GM23248 (cell line): ENCODE data around the gene SP110. TPM values are rescaled to one million over a fixed set of nuclear protein-coding genes. Genes with fewer than 3 reads are reported as not detected.

Experiments
- DNase-seq: peaks from one replicate; pipeline ENCODE4 v3.0.0-alpha.2; 2015
- H2AFZ ChIP-seq: fragments of 200-600 bp; sonication (generic); 2 replicates; pipeline ENCODE4 v1.6.1; 2016; ENCODE audit warnings: antibody characterized with exemption
- H3F3A ChIP-seq: fragments of 200-600 bp; sonication (generic); 2 replicates; pipeline ENCODE4 v1.6.1; 2016; ENCODE audit warnings: mild to moderate bottlenecking, antibody characterized with exemption, mixed run types; ENCODE audit not compliant: insufficient read depth
- H3K27ac ChIP-seq: fragments of 200-600 bp; sonication (generic); 2 replicates; pipeline ENCODE4 v1.5.1; 2016; ENCODE audit warnings: mild to moderate bottlenecking
- H3K27me3 ChIP-seq: fragments of 200-600 bp; sonication (generic); replicated peaks from 2 replicates; pipeline ENCODE4 v1.6.1; 2016; ENCODE audit warnings: mild to moderate bottlenecking; ENCODE audit not compliant: insufficient read depth
- H3K36me3 ChIP-seq: fragments of 200-600 bp; sonication (generic); 2 replicates; pipeline ENCODE4 v1.6.1; 2016; ENCODE audit warnings: low read depth, mild to moderate bottlenecking
- H3K4me1 ChIP-seq: fragments of 200-600 bp; sonication (generic); 2 replicates; pipeline ENCODE4 v1.6.1; 2016; ENCODE audit warnings: mild to moderate bottlenecking; ENCODE audit not compliant: insufficient read depth
- H3K4me2 ChIP-seq: fragments of 200-600 bp; sonication (generic); one replicate; pipeline ENCODE4 v1.6.1; 2016; ENCODE audit warnings: mild to moderate bottlenecking; ENCODE audit not compliant: unreplicated experiment
- H3K4me3 ChIP-seq: fragments of 200-600 bp; sonication (generic); 2 replicates; pipeline ENCODE4 v1.5.1; 2016; ENCODE audit warnings: mild to moderate bottlenecking
- H3K79me2 ChIP-seq: fragments of 200-600 bp; sonication (generic); 2 replicates; pipeline ENCODE4 v1.6.1; 2016; ENCODE audit warnings: mild to moderate bottlenecking; ENCODE audit not compliant: insufficient read depth
- H3K9ac ChIP-seq: fragments of 200-600 bp; sonication (generic); 2 replicates; pipeline ENCODE4 v1.6.1; 2016; ENCODE audit warnings: mild to moderate bottlenecking
- H3K9me2 ChIP-seq: fragments of 200-600 bp; sonication (generic); 2 replicates; pipeline ENCODE4 v1.6.1; 2016; ENCODE audit warnings: mixed run types, mild to moderate bottlenecking, moderate library complexity; ENCODE audit not compliant: insufficient read depth
- H3K9me3 ChIP-seq: fragments of 200-600 bp; sonication (generic); one replicate; pipeline ENCODE4 v1.6.1; 2017; ENCODE audit warnings: low read depth
- H4K20me1 ChIP-seq: fragments of 200-600 bp; sonication (generic); 2 replicates; pipeline ENCODE4 v1.6.0; 2016; ENCODE audit not compliant: insufficient read depth
- EZH2 ChIP-seq: fragments of 200-600 bp; sonication (generic); IDR thresholded peaks from 2 replicates; pipeline ENCODE4 v1.6.1; 2018; ENCODE audit warnings: antibody characterized with exemption, mild to moderate bottlenecking; ENCODE audit not compliant: insufficient read depth, poor library complexity, severe bottlenecking
- EZH2phosphoT487 ChIP-seq: fragments of 200-600 bp; sonication (generic); IDR thresholded peaks from 2 replicates; pipeline ENCODE4 v1.6.1; 2018; ENCODE audit warnings: antibody characterized with exemption, moderate library complexity, mild to moderate bottlenecking, low read depth; ENCODE audit not compliant: insufficient read depth
- WGBS, 2 experiments: methylation state at CpG; one replicate each; pipeline ENCODE4 v1.1.6; 2015 to 2017; ENCODE audit warnings: low lambda C conversion rate in 2 of 2, low coverage in 1 of 2; ENCODE audit errors: missing lambda C conversion rate in 2 of 2; 5-methylcytosine and 5-hydroxymethylcytosine counted together
- in situ Hi-C: fragments of 300-500 bp; cut with MboI; formaldehyde crosslinking; loops from 2 replicates; pipeline ENCODE4 v1.15.0; 2020
- polyA plus RNA-seq: library from polyadenylated mRNA; unstranded; fragments of >200 nt; fragmentation: Nextera tagmentation; extraction: Ambion mirVana; gene quantifications from 2 replicates; pipeline ENCODE4 v1.2.1, GENCODE V29; 2016
- total RNA-seq: library from RNA; depleted of rRNA; stranded (reverse); fragments of >200 nt; shearing (Covaris generic); gene quantifications from 2 replicates; pipeline ENCODE4 v1.2.3, GENCODE V29; 2014

The SP110 gene
- total and polyA plus RNA-seq, 2 experiments from 2014 or later: 13.4 to 24.3 TPM

GRCh38 chr2:230203110-230203676 lies 16.6 kb downstream of the SP110 start:
- H4K20me1 ChIP-seq: no peaks in the 10 kb centered on the region
- no peak overlapping the region for H3K27ac ChIP-seq
- no peak overlapping the region for H3K4me3 ChIP-seq
- TF ChIP-seq EZH2phosphoT487 (no peak), EZH2 (no peak)
- H3K4me2 ChIP-seq: no peak overlapping the region
- H3K36me3 ChIP-seq: peaks cover 14% of the 10 kb centered on the region
- no peak overlapping the region for H3K9ac ChIP-seq
- H3K79me2 ChIP-seq: no peaks in the 10 kb centered on the region
- in situ Hi-C loops: no loop called here
- no peak for DNase-seq
- H2AFZ ChIP-seq: no peak overlapping the region
- no peaks in the 10 kb centered on the region for H3K9me3 ChIP-seq
- no peaks in the 10 kb centered on the region for H3K4me1 ChIP-seq
- H3F3A ChIP-seq: no peaks in the 10 kb centered on the region
- no peaks in the 10 kb centered on the region for H3K9me2 ChIP-seq
- WGBS, 2 experiments: 92 to 93% methylated on average over 15 of the region's 15 CpGs
- no peaks in the 10 kb centered on the region for H3K27me3 ChIP-seq

GRCh38 chr2:230202430-230203109 lies 17.2 kb downstream of the SP110 start:
- TF ChIP-seq EZH2phosphoT487: no peak
- TF ChIP-seq EZH2: no peak
- Histone ChIP-seq H3K9me2 (no peaks in the 10 kb centered on the region), H3K27ac (no peak overlapping the region), H3K4me2 (no peak overlapping the region), H3F3A (no peaks in the 10 kb centered on the region), H3K9ac (no peak overlapping the region), H3K27me3 (no peaks in the 10 kb centered on the region), H2AFZ (no peak overlapping the region), H3K79me2 (no peaks in the 10 kb centered on the region), H3K4me1 (no peaks in the 10 kb centered on the region), H3K4me3 (no peak overlapping the region), H3K9me3 (no peaks in the 10 kb centered on the region), H3K36me3 (peaks cover 14% of the 10 kb centered on the region), H4K20me1 (no peaks in the 10 kb centered on the region)
- 85 to 89% methylated on average over 10 of the region's 10 CpGs for WGBS, 2 experiments
- DNase-seq: no peak
- in situ Hi-C loops: no loop called here

DNA sequence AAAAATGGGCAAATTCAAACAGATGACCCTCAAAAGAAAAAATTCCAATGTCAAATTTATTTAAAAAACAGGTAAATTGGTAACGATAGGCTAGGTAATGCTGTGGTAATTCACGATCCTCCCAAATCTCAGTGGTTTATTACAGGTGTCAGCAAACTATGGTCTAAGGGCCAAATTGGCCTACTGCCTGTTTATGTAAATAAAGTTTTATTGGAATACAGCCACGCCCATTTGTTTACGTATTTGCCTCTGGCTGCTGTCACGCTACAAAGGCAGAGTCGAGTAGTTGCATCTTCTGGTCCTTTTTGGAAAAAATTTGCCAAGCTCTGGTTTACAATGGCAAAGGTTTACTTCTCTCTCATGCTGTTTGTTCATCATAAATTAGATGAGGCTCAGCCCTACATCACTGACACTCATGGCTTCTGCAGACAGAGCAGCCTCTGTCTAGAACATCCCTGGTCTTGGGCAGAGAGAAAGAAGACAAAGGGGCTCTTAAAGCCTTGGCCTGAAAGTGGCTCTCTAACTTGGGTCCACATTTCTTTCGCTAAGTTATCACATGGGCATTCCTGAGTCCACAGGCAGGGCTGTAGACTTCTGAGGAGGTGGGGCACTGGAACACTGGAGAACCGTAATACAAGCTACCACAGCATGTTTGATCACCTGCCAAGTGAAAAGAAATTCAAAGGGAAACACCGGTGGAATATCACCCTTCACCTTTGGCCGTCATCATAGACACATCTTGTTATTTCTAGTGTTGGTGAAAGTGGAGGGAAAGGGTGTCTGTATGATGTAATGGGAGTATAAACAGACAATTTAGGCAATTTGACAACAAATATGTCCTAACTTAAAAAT lies 34.8 kb downstream of the SP110 start:
- H3K36me3 ChIP-seq: no peaks in the 10 kb centered on the region
- H3K27me3 ChIP-seq: no peaks in the 10 kb centered on the region
- H3K9me3 ChIP-seq: no peaks in the 10 kb centered on the region
- no peak overlapping the region for H3K9ac ChIP-seq
- H4K20me1 ChIP-seq: no peaks in the 10 kb centered on the region
- no peak for TF ChIP-seq EZH2phosphoT487
- TF ChIP-seq EZH2: no peak
- in situ Hi-C loops: no loop called here
- H2AFZ ChIP-seq: no peak overlapping the region
- H3K4me2 ChIP-seq: no peak overlapping the region
- 67% methylated on average over 10 of the region's 10 CpGs for WGBS, 2 experiments
- no peak for DNase-seq
- H3K79me2 ChIP-seq: no peaks in the 10 kb centered on the region
- H3F3A ChIP-seq: no peaks in the 10 kb centered on the region
- H3K9me2 ChIP-seq: no peaks in the 10 kb centered on the region
- H3K4me1 ChIP-seq: no peaks in the 10 kb centered on the region
- H3K27ac ChIP-seq: no peak overlapping the region
- H3K4me3 ChIP-seq: no peak overlapping the region

DNA sequence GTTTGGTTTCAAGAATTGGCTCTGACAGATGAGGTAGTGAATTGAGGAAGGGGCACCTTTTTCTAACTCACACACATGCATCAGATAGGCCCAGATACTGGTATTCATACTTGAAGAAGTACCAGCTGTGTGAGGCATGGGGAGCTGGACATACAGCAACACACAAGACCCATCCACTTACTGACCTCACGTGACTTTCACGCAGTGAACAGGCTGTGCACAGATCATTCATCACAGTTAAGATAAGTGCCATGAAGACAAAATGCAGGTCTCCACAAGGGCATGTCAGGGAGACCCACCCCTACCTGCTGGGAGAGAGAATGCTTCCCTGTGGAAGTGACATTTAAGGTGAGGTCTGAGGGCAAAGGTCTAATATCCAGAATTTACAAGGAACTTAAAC lies 38.6 kb downstream of the SP110 start:
- no peak overlapping the region for H3K4me2 ChIP-seq
- WGBS, 2 experiments: 82 to 83% methylated on average over 2 of the region's 2 CpGs
- H3K27ac ChIP-seq: no peak overlapping the region
- H3F3A ChIP-seq: no peaks in the 10 kb centered on the region
- in situ Hi-C loops: no loop called here
- H4K20me1 ChIP-seq: no peaks in the 10 kb centered on the region
- no peak for TF ChIP-seq EZH2
- no peak overlapping the region for H3K9ac ChIP-seq
- no peaks in the 10 kb centered on the region for H3K79me2 ChIP-seq
- H3K9me3 ChIP-seq: no peaks in the 10 kb centered on the region
- no peak overlapping the region for H2AFZ ChIP-seq
- H3K36me3 ChIP-seq: no peaks in the 10 kb centered on the region; the same call in 1 of the 2 replicates
- H3K27me3 ChIP-seq: no peaks in the 10 kb centered on the region
- no peaks in the 10 kb centered on the region for H3K9me2 ChIP-seq
- H3K4me3 ChIP-seq: no peak overlapping the region
- H3K4me1 ChIP-seq: no peaks in the 10 kb centered on the region
- DNase-seq: no peak
